MM.1S (cell line): ENCODE measurements around the gene CAPS2.
A peak's percentile ranks its signal among the peaks of the same experiment; 100 is the strongest.

Source experiments
- DNase-seq: peaks from one replicate; pipeline ENCODE4 v3.0.0-alpha.2; 2015
- H2AFZ ChIP-seq: fragments of 300-600 bp; sonication (generic); 2 replicates; pipeline ENCODE4 v1.6.0; 2016; ENCODE audit warnings: antibody characterized with exemption, low read length
- H3F3A ChIP-seq: fragments of 300-600 bp; sonication (generic); 2 replicates; pipeline ENCODE4 v1.6.1; 2016; ENCODE audit warnings: mild to moderate bottlenecking, antibody characterized with exemption, low read length, moderate library complexity, mixed read lengths; ENCODE audit not compliant: insufficient read depth
- H3K27ac ChIP-seq: fragments of 300-600 bp; sonication (generic); 2 replicates; pipeline ENCODE4 v1.5.1; 2016; ENCODE audit warnings: mild to moderate bottlenecking, low read length
- H3K27me3 ChIP-seq: fragments of 300-600 bp; sonication (generic); replicated peaks from 2 replicates; pipeline ENCODE4 v1.6.0; 2016; ENCODE audit warnings: low read length; ENCODE audit not compliant: insufficient read depth
- H3K36me3 ChIP-seq: fragments of 300-600 bp; sonication (generic); replicated peaks from 2 replicates; pipeline ENCODE4 v1.6.1; 2016; ENCODE audit warnings: mild to moderate bottlenecking, low read length, mixed read lengths; ENCODE audit not compliant: insufficient read depth
- H3K4me1 ChIP-seq: fragments of 300-600 bp; sonication (generic); 2 replicates; pipeline ENCODE4 v1.6.1; 2016; ENCODE audit warnings: low read length, mixed read lengths
- H3K4me2 ChIP-seq: fragments of 300-600 bp; sonication (generic); 2 replicates; pipeline ENCODE4 v1.6.0; 2016; ENCODE audit warnings: low read depth, low read length
- H3K4me3 ChIP-seq: fragments of 300-600 bp; sonication (generic); 2 replicates; pipeline ENCODE4 v1.5.1; 2016; ENCODE audit warnings: low read length, mixed read lengths
- H3K79me2 ChIP-seq: fragments of 300-600 bp; sonication (generic); 2 replicates; pipeline ENCODE4 v1.6.1; 2016; ENCODE audit warnings: mixed run types, low read length, mixed read lengths
- H3K9ac ChIP-seq: fragments of 300-600 bp; sonication (generic); 2 replicates; pipeline ENCODE4 v1.6.1; 2016; ENCODE audit warnings: low read length, mixed read lengths
- H3K9me2 ChIP-seq: fragments of 300-600 bp; sonication (generic); replicated peaks from 2 replicates; pipeline ENCODE4 v1.6.1; 2016; ENCODE audit warnings: mild to moderate bottlenecking, low read length, mixed read lengths; ENCODE audit not compliant: insufficient read depth
- H3K9me3 ChIP-seq: fragments of 300-600 bp; sonication (generic); replicated peaks from 2 replicates; pipeline ENCODE4 v1.6.1; 2016; ENCODE audit warnings: mild to moderate bottlenecking, low read length, mixed read lengths; ENCODE audit not compliant: insufficient read depth
- H4K20me1 ChIP-seq: fragments of 300-600 bp; sonication (generic); 2 replicates; pipeline ENCODE4 v1.6.1; 2016; ENCODE audit warnings: mild to moderate bottlenecking, low read length, moderate library complexity, mixed read lengths; ENCODE audit not compliant: insufficient read depth
- CTCF ChIP-seq: fragments of 300-600 bp; sonication (generic); IDR thresholded peaks from 2 replicates; pipeline ENCODE4 v1.5.1; 2016; ENCODE audit warnings: antibody characterized with exemption, low read length, mixed read lengths
- EZH2 ChIP-seq: fragments of 300-600 bp; sonication (generic); optimal IDR thresholded peaks from 2 replicates; pipeline ENCODE3; 2017; ENCODE audit warnings: low read depth, mild to moderate bottlenecking, antibody characterized with exemption, low read length, mixed read lengths
- EZH2phosphoT487 ChIP-seq: fragments of 300-600 bp; sonication (generic); IDR thresholded peaks from 2 replicates; pipeline ENCODE4 v1.6.1; 2018; ENCODE audit warnings: antibody characterized with exemption, low read length

CAPS2 gene

DNA sequence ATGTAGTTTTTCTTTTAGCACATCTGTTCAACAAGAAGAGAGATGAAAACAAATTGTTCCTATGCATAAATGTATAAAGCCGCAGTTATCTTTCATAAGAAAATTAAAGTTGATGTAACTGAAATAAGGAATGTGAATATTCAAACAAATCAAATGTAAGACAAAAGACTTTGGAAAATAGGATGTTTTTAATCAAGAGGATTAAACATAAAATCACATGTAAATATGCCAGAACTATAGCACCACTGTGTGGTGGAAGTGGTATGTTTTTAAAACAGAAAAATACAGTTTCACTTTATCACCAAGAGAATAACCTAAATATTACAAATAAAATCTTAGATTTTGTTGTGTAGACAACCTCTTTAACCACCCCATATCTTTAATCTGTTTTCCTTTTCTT is 40.4 kb downstream of the CAPS2 start:
- no peaks in the 10 kb centered on the region for H3F3A ChIP-seq
- H3K4me1 ChIP-seq: no peaks in the 10 kb centered on the region
- H3K9me2 ChIP-seq: no peaks in the 10 kb centered on the region
- H3K27me3 ChIP-seq: no peaks in the 10 kb centered on the region
- H2AFZ ChIP-seq: no peak overlapping the region
- H3K4me2 ChIP-seq: no peak overlapping the region
- H4K20me1 ChIP-seq: no peaks in the 10 kb centered on the region
- H3K36me3 ChIP-seq: no peaks in the 10 kb centered on the region
- H3K4me3 ChIP-seq: no peak overlapping the region
- DNase-seq: peak; percentile 30
- TF ChIP-seq EZH2phosphoT487 (no peak), EZH2 (no peak), CTCF (peak; percentile 53)
- no peaks in the 10 kb centered on the region for H3K79me2 ChIP-seq
- no peak overlapping the region for H3K27ac ChIP-seq
- no peaks in the 10 kb centered on the region for H3K9me3 ChIP-seq
- H3K9ac ChIP-seq: no peak overlapping the region

- Histone ChIP-seq H3K27me3 (no peaks in the 10 kb centered on the region), H2AFZ (no peak overlapping the region), H3K9ac (no peak overlapping the region), H3K79me2 (no peaks in the 10 kb centered on the region), H3K9me3 (no peaks in the 10 kb centered on the region), H3K4me3 (no peak overlapping the region), H3K4me2 (no peak overlapping the region), H3K4me1 (no peaks in the 10 kb centered on the region), H3K9me2 (no peaks in the 10 kb centered on the region), H3K36me3 (no peaks in the 10 kb centered on the region), H3K27ac (no peak overlapping the region), H4K20me1 (no peaks in the 10 kb centered on the region), H3F3A (no peaks in the 10 kb centered on the region)
- DNase-seq: no peak
- no peak for TF ChIP-seq EZH2phosphoT487
- TF ChIP-seq CTCF: no peak
- no peak for TF ChIP-seq EZH2
These were observed 41.3 kb downstream of the CAPS2 start for GRCh38 chr12:75288860-75289259.

DNA sequence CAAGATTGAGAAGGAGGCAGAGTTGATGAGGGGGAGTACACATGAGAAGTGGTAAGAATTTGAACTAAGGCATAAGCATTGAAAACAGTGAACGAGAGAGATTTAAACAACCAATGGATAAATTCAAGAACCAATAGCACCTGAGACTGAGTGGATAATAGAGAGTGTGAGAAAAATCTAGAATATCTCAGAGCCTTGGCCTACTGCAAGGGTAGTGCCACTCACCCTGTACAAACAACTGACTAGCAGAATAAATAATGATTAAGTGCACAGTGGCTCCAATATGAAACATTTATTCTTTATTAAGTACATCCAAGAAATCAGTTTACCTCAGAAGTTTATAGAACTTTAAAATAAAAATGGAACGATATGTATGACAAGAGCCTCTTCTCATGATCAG is 54.4 kb downstream of the CAPS2 start:
- Histone ChIP-seq H3K36me3 (no peaks in the 10 kb centered on the region), H3K27ac (no peak overlapping the region), H3K9ac (no peak overlapping the region), H3K27me3 (no peaks in the 10 kb centered on the region), H3K4me2 (no peak overlapping the region), H3K4me1 (no peaks in the 10 kb centered on the region), H3K9me2 (no peaks in the 10 kb centered on the region), H3F3A (no peaks in the 10 kb centered on the region), H3K9me3 (no peaks in the 10 kb centered on the region), H2AFZ (no peak overlapping the region), H4K20me1 (no peaks in the 10 kb centered on the region), H3K79me2 (no peaks in the 10 kb centered on the region), H3K4me3 (no peak overlapping the region)
- TF ChIP-seq EZH2phosphoT487: no peak
- TF ChIP-seq CTCF: no peak
- TF ChIP-seq EZH2: no peak
- DNase-seq: no peak

- no peak overlapping the region for H3K27ac ChIP-seq
- H3K9me3 ChIP-seq: no peaks in the 10 kb centered on the region
- H3K9ac ChIP-seq: no peak overlapping the region
- no peak overlapping the region for H2AFZ ChIP-seq
- H3K79me2 ChIP-seq: no peaks in the 10 kb centered on the region
- TF ChIP-seq CTCF (no peak), EZH2 (no peak), EZH2phosphoT487 (no peak)
- H3K27me3 ChIP-seq: no peaks in the 10 kb centered on the region
- DNase-seq: no peak
- no peak overlapping the region for H3K4me3 ChIP-seq
- H3K4me1 ChIP-seq: no peaks in the 10 kb centered on the region
- no peak overlapping the region for H3K4me2 ChIP-seq
- H3F3A ChIP-seq: no peaks in the 10 kb centered on the region
- H4K20me1 ChIP-seq: no peaks in the 10 kb centered on the region
- no peaks in the 10 kb centered on the region for H3K9me2 ChIP-seq
- H3K36me3 ChIP-seq: no peaks in the 10 kb centered on the region
These were observed 58.5 kb downstream of the CAPS2 start for GRCh38 chr12:75271576-75271975.
